ENCODE measurements around the gene REEP3.

GRCh38 chr10:63641366-63641765, 120.2 kb downstream of the REEP3 start:
- TF ChIP-seq, protein P1, sequence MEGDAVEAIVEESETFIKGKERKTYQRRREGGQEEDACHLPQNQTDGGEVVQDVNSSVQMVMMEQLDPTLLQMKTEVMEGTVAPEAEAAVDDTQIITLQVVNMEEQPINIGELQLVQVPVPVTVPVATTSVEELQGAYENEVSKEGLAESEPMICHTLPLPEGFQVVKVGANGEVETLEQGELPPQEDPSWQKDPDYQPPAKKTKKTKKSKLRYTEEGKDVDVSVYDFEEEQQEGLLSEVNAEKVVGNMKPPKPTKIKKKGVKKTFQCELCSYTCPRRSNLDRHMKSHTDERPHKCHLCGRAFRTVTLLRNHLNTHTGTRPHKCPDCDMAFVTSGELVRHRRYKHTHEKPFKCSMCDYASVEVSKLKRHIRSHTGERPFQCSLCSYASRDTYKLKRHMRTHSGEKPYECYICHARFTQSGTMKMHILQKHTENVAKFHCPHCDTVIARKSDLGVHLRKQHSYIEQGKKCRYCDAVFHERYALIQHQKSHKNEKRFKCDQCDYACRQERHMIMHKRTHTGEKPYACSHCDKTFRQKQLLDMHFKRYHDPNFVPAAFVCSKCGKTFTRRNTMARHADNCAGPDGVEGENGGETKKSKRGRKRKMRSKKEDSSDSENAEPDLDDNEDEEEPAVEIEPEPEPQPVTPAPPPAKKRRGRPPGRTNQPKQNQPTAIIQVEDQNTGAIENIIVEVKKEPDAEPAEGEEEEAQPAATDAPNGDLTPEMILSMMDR (IDR thresholded peaks at IDR 0.05; ENCODE audit: low read length) = no peak
- no peak for TF ChIP-seq EZH2 (IDR thresholded peaks at IDR 0.05; ENCODE audit: borderline replicate concordance, low read length)
